OCI-LY1 (cell line): ENCODE measurements around the gene MAP3K14.

Experiments
- H2AFZ ChIP-seq: fragments of 200-600 bp; sonication (generic), shearing (Covaris generic); 2 replicates; pipeline ENCODE4 v1.6.0; 2014; ENCODE audit warnings: antibody characterized with exemption, mild to moderate bottlenecking, low read length
- H3F3A ChIP-seq: fragments of 200-600 bp; sonication (generic), shearing (Covaris generic); 2 replicates; pipeline ENCODE4 v1.6.0; 2014; ENCODE audit warnings: mild to moderate bottlenecking, antibody characterized with exemption, low read length, moderate library complexity; ENCODE audit not compliant: insufficient read depth
- H3K27ac ChIP-seq: fragments of 200-600 bp; sonication (generic); 2 replicates; pipeline ENCODE4 v1.5.1; 2014; ENCODE audit warnings: low read length, mixed run types, mild to moderate bottlenecking, low read depth; ENCODE audit not compliant: poor library complexity, severe bottlenecking
- H3K27me3 ChIP-seq: fragments of 200-600 bp; sonication (generic); 2 replicates; pipeline ENCODE4 v1.6.0; 2014; ENCODE audit warnings: antibody characterized with exemption, mild to moderate bottlenecking, low read length, moderate library complexity; ENCODE audit not compliant: insufficient read depth
- H3K36me3 ChIP-seq: fragments of 200-600 bp; sonication (generic); 2 replicates; pipeline ENCODE4 v1.6.1; 2014; ENCODE audit warnings: mild to moderate bottlenecking, antibody characterized with exemption, low read length, moderate library complexity, mixed read lengths; ENCODE audit not compliant: insufficient read depth
- H3K4me1 ChIP-seq: fragments of 200-600 bp; sonication (generic); 2 replicates; pipeline ENCODE4 v1.5.1; 2014; ENCODE audit warnings: mild to moderate bottlenecking, low read length, moderate library complexity; ENCODE audit not compliant: insufficient read depth, severe bottlenecking
- H3K4me2 ChIP-seq: fragments of 200-600 bp; sonication (generic), shearing (Covaris generic); 2 replicates; pipeline ENCODE4 v1.6.1; 2014; ENCODE audit warnings: low read length
- H3K4me3 ChIP-seq: fragments of 200-600 bp; sonication (generic); 2 replicates; pipeline ENCODE4 v1.5.1; 2014; ENCODE audit warnings: low read length, low read depth, mild to moderate bottlenecking, mixed read lengths; ENCODE audit not compliant: poor library complexity, severe bottlenecking
- H3K79me2 ChIP-seq: fragments of 200-600 bp; shearing (Covaris generic); 2 replicates; pipeline ENCODE4 v1.6.1; 2016; ENCODE audit warnings: mixed run types, low read length, mixed read lengths; ENCODE audit not compliant: insufficient read depth
- H3K9ac ChIP-seq: fragments of 200-600 bp; sonication (generic), shearing (Covaris generic); 2 replicates; pipeline ENCODE4 v1.6.1; 2014; ENCODE audit warnings: mild to moderate bottlenecking, low read length, mixed read lengths
- H3K9me2 ChIP-seq: fragments of 200-600 bp; sonication (generic), shearing (Covaris generic); 2 replicates; pipeline ENCODE4 v1.6.1; 2014; ENCODE audit warnings: low read depth, mild to moderate bottlenecking, low read length, mixed read lengths
- H3K9me3 ChIP-seq: fragments of 200-600 bp; shearing (Covaris generic); 2 replicates; pipeline ENCODE4 v1.6.1; 2014; ENCODE audit warnings: low read length, mixed read lengths
- H4K20me1 ChIP-seq: fragments of 200-600 bp; sonication (generic), shearing (Covaris generic); 2 replicates; pipeline ENCODE4 v1.6.0; 2016; ENCODE audit warnings: mild to moderate bottlenecking, low read length; ENCODE audit not compliant: insufficient read depth
- EZH2 ChIP-seq: fragments of 200-600 bp; sonication (generic), shearing (Covaris generic); IDR thresholded peaks from 2 replicates; pipeline ENCODE4 v1.8.0; 2017; ENCODE audit warnings: borderline replicate concordance, mixed run types, mild to moderate bottlenecking, antibody characterized with exemption, low read length, moderate library complexity, mixed read lengths
- TF ChIP-seq, protein P1 (sequence below): fragments of 200-600 bp; sonication (generic), shearing (Covaris generic); IDR thresholded peaks from 2 replicates; pipeline ENCODE4 v1.5.1; 2017; ENCODE audit warnings: mild to moderate bottlenecking, antibody characterized with exemption, low read length, moderate library complexity, mixed read lengths

Gene MAP3K14

DNA sequence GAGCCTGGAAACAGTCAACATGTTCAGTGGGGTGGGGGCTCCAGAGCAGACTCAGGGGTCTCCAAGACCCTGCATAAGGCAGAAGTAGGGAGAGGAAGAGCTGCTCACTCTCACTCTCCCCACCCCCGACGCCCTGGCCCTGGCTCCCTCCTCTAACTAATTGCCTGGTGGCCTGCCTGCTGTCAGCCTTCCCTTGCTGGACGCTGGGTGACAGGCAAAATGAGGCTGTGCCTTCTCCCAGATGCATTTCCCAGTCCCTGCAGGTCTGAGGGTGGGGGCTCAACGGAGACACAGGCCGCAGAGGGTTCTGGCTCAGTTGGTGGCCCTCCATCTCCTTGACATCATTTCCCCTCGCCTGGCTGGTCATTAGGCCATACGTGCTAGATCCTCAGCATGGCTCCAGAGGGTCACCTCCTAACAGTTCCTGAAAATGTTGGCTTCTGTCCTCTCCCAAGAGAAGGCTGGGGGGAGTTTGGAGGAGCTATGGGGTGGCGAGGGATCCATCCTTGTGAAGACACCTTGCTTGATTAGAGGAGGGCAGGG lies 93.8 kb downstream of the MAP3K14 start:
- Histone ChIP-seq H3K4me1 (peaks cover 58% of the 10 kb centered on the region), H4K20me1 (no peaks in the 10 kb centered on the region), H3K36me3 (no peaks in the 10 kb centered on the region), H3K27me3 (no peaks in the 10 kb centered on the region; the same call in 1 of the 2 replicates), H3K9me2 (no peaks in the 10 kb centered on the region), H3K4me3 (peak overlapping the region; percentile 80), H3K9me3 (no peaks in the 10 kb centered on the region), H3K79me2 (no peaks in the 10 kb centered on the region), H2AFZ (no peak overlapping the region), H3K4me2 (peak overlapping the region; percentile 95), H3K9ac (peak overlapping the region; percentile 79), H3F3A (peaks cover 5% of the 10 kb centered on the region; the same call in 1 of the 2 replicates), H3K27ac (peak overlapping the region; percentile 95)
- no peak for TF ChIP-seq EZH2
- TF ChIP-seq, protein P1, sequence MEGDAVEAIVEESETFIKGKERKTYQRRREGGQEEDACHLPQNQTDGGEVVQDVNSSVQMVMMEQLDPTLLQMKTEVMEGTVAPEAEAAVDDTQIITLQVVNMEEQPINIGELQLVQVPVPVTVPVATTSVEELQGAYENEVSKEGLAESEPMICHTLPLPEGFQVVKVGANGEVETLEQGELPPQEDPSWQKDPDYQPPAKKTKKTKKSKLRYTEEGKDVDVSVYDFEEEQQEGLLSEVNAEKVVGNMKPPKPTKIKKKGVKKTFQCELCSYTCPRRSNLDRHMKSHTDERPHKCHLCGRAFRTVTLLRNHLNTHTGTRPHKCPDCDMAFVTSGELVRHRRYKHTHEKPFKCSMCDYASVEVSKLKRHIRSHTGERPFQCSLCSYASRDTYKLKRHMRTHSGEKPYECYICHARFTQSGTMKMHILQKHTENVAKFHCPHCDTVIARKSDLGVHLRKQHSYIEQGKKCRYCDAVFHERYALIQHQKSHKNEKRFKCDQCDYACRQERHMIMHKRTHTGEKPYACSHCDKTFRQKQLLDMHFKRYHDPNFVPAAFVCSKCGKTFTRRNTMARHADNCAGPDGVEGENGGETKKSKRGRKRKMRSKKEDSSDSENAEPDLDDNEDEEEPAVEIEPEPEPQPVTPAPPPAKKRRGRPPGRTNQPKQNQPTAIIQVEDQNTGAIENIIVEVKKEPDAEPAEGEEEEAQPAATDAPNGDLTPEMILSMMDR = no peak

DNA sequence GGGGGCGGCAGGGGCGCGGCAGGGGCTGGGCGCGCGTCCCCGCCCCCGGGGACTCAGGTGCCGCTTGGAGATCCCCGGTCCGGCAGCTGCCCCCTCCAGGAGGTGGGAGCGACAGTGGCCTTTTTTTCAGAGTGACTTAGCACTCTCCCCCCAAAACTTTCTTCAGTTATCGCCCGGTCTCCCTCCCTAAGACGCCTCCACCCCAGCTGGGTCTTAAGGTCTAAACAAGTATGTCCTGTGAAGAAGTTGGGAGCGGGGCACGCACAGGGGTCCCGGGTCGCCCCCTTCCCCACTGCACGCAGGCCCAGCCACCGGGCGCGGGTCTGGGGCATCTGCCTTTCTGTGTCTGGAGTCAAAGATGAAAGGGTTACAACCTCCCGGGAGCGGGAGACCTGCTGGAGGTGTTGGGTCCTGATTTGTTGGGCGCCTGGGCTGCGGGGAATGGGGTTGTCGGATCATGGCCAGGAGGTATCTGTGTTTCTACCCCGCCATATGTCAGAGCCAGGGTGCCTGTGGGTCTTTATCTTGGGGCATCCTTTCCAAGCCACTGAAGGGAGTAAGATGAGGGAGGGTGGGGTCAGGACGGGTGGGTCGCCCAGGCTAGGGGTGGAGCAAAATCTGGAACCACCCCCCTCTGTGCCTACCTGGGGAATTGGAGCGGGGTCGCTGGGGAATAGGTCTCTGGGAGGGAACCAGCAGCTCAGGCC lies 94.4 kb downstream of the MAP3K14 start:
- peak overlapping the region; percentile 80 for H3K4me3 ChIP-seq
- H3K4me1 ChIP-seq = peaks cover 52% of the 10 kb centered on the region
- H3K9me3 ChIP-seq = no peaks in the 10 kb centered on the region
- H2AFZ ChIP-seq = no peak overlapping the region
- no peaks in the 10 kb centered on the region for H3K9me2 ChIP-seq
- H3F3A ChIP-seq = peaks cover 3% of the 10 kb centered on the region; the same call in 1 of the 2 replicates
- H3K27me3 ChIP-seq = no peaks in the 10 kb centered on the region; the same call in 1 of the 2 replicates
- TF ChIP-seq, protein P1 = no peak
- no peak for TF ChIP-seq EZH2
- no peaks in the 10 kb centered on the region for H3K79me2 ChIP-seq
- peak overlapping the region; percentile 95 for H3K4me2 ChIP-seq
- H3K36me3 ChIP-seq = no peaks in the 10 kb centered on the region
- H3K27ac ChIP-seq = peak overlapping the region; percentile 95
- H3K9ac ChIP-seq = peak overlapping the region; percentile 79
- H4K20me1 ChIP-seq = no peaks in the 10 kb centered on the region

DNA sequence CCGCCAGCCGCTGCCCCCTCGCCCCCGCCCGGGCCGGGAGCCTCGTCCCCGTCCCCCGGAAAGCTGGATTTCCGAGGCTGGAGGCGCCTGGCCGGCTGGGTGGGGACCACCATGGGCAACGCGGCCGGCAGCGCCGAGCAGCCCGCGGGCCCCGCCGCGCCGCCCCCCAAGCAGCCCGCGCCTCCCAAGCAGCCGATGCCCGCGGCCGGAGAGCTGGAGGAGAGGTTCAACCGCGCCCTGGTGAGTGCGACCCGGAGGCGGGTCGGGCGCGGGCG lies 94.9 kb downstream of the MAP3K14 start:
- no peaks in the 10 kb centered on the region for H3F3A ChIP-seq
- H3K4me1 ChIP-seq = peaks cover 47% of the 10 kb centered on the region
- H3K79me2 ChIP-seq = no peaks in the 10 kb centered on the region
- no peaks in the 10 kb centered on the region; the same call in 1 of the 2 replicates for H3K27me3 ChIP-seq
- no peak overlapping the region for H2AFZ ChIP-seq
- H4K20me1 ChIP-seq = no peaks in the 10 kb centered on the region
- H3K9me3 ChIP-seq = no peaks in the 10 kb centered on the region
- peak overlapping the region; percentile 80 for H3K4me3 ChIP-seq
- H3K36me3 ChIP-seq = no peaks in the 10 kb centered on the region
- H3K9ac ChIP-seq = peak overlapping the region; percentile 79
- no peak overlapping the region for H3K27ac ChIP-seq
- peak overlapping the region; percentile 95 for H3K4me2 ChIP-seq
- no peaks in the 10 kb centered on the region for H3K9me2 ChIP-seq
- no peak for TF ChIP-seq EZH2
- TF ChIP-seq, protein P1 = no peak
